Neural cell (in vitro differentiated cells): Measurements from ENCODE around the gene KRTAP10-10.

Experiments used
- CTCF ChIP-seq: fragments of 450-650 bp; IDR thresholded peaks from 2 replicates; pipeline ENCODE4 v1.5.1; 2014; ENCODE audit warnings: antibody characterized with exemption, mild to moderate bottlenecking, moderate library complexity; ENCODE audit not compliant: poor library complexity, severe bottlenecking
- EP300 ChIP-seq: fragments of 450-650 bp; conservative IDR thresholded peaks from 2 replicates; pipeline ENCODE4 v1.6.1; 2014; ENCODE audit warnings: antibody characterized with exemption, mild to moderate bottlenecking, moderate library complexity; ENCODE audit not compliant: poor library complexity, severe bottlenecking
- EZH2 ChIP-seq: fragments of 200-600, 300-800 bp; shearing (Covaris generic), sonication (generic); IDR thresholded peaks from 2 replicates; pipeline ENCODE4 v1.6.1; 2014; ENCODE audit warnings: antibody characterized with exemption, low read length, borderline replicate concordance, mild to moderate bottlenecking; ENCODE audit not compliant: insufficient read depth, poor library complexity, severe bottlenecking
- MXI1 ChIP-seq: fragments of 450-650 bp; conservative IDR thresholded peaks from 2 replicates; pipeline ENCODE4 v1.6.1; 2014; ENCODE audit warnings: antibody characterized with exemption, mild to moderate bottlenecking; ENCODE audit not compliant: poor library complexity, severe bottlenecking
- POLR2AphosphoS5 ChIP-seq: IDR thresholded peaks from 2 replicates; pipeline ENCODE4 v1.6.1; 2012
- RAD21 ChIP-seq: fragments of 450-650 bp; conservative IDR thresholded peaks from 2 replicates; pipeline ENCODE4 v1.6.1; 2014; ENCODE audit warnings: antibody characterized with exemption, mild to moderate bottlenecking, moderate library complexity
- SMC3 ChIP-seq: fragments of 450-650 bp; conservative IDR thresholded peaks from 2 replicates; pipeline ENCODE4 v1.6.1; 2014; ENCODE audit warnings: antibody characterized with exemption, mild to moderate bottlenecking, moderate library complexity; ENCODE audit not compliant: poor library complexity
- TAF1 ChIP-seq: IDR thresholded peaks from 2 replicates; pipeline ENCODE4 v1.6.1; 2012; ENCODE audit warnings: low read depth

- TF ChIP-seq CTCF (no peak), RAD21 (no peak), POLR2AphosphoS5 (no peak), TAF1 (no peak), EP300 (no peak), EZH2 (no peak), SMC3 (no peak), MXI1 (no peak)
Observed at GRCh38 chr21:44639331-44639655, 2.1 kb downstream of the KRTAP10-10 start.
